HepG2 (cell line): ENCODE data around the gene STAMBPL1. TPM values are rescaled to one million over a fixed set of nuclear protein-coding genes. Genes with fewer than 3 reads are reported as not detected.

Experiments
- ATAC-seq: fragments of 200-7000 bp; cut with Tn5 transposase; 3 replicates; pipeline ENCODE4 v1.9.1; 2020; ENCODE audit warnings: mild to moderate bottlenecking, moderate library complexity
- BruUV-seq: library from RNA; stranded (reverse); fragments of 400-500 nt; replicated peaks from 2 replicates; lab custom pipeline; 2021; lab: Mats Ljungman, UMichigan
- CTCF ChIA-PET: fragments of 300-600 bp; formaldehyde crosslinking; extraction: SDS; loops from one replicate; lab custom pipeline; 2021; ENCODE audit warnings: low total read pairs, inconsistent platforms, low intra/inter-chr PET ratio; lab: Yijun Ruan, JAX
- POLR2A ChIA-PET: fragments of 350-600 bp; sonication (Branson Sonifier 250); formaldehyde crosslinking; loops from one replicate; lab custom pipeline; 2020; ENCODE audit warnings: antibody characterized with exemption, inconsistent platforms; lab: Yijun Ruan, JAX
- DNase-seq: peaks from one replicate; pipeline ENCODE4 v3.0.0-alpha.2; 2015; ENCODE audit warnings: low spot score
- FAIRE-seq: peaks from 3 replicates; lab custom pipeline; 2011; peaks lifted over from hg19 to GRCh38; lab: Jason Lieb, UNC
- H2AFZ ChIP-seq: one replicate; pipeline ENCODE4 v1.6.1; 2011; ENCODE audit warnings: low read length, inconsistent platforms
- H3K27ac ChIP-seq: fragments of 300-600 bp; 3 replicates; pipeline ENCODE4 v1.8.0; 2011; ENCODE audit warnings: mixed run types, mild to moderate bottlenecking, mixed read lengths, low read length, inconsistent platforms; ENCODE audit not compliant: insufficient read depth; ENCODE audit errors: extremely low read length
- H3K27me3 ChIP-seq, 2 experiments: fragments of 200-600 bp in 1 of 2; 2 replicates in 1 of 2; 3 replicates in 1 of 2; pipeline versions ENCODE4 v1.6.0 to v1.8.0; 2011; ENCODE audit warnings: low read length in 2 of 2, mild to moderate bottlenecking in 2 of 2, moderate library complexity in 2 of 2, inconsistent platforms in 1 of 2; ENCODE audit not compliant: insufficient read depth in 2 of 2, control insufficient read depth in 1 of 2
- H3K36me3 ChIP-seq, 2 experiments: fragments of 200-600 bp in 1 of 2; replicated peaks in 1 of 2; 2 replicates in 1 of 2; 3 replicates in 1 of 2; pipeline versions ENCODE4 v1.5.1 to v1.8.0; 2011; ENCODE audit warnings: low read length in 2 of 2, inconsistent platforms in 1 of 2; ENCODE audit not compliant: insufficient read depth in 2 of 2, control insufficient read depth in 1 of 2
- H3K4me1 ChIP-seq: 2 replicates; pipeline ENCODE4 v1.5.1; 2012; ENCODE audit warnings: low read length, inconsistent platforms; ENCODE audit not compliant: insufficient read depth
- H3K4me2 ChIP-seq: 2 replicates; pipeline ENCODE4 v1.6.0; 2011; ENCODE audit warnings: low read depth, low read length, inconsistent platforms
- H3K4me3 ChIP-seq, 3 experiments: fragments of 200-600 bp in 1 of 3; sonication (generic), shearing (Covaris generic) in 1 of 3; replicated peaks in 1 of 3; 2 replicates each; pipeline ENCODE4 v1.5.1; 2011 to 2016; ENCODE audit warnings: low read length in 3 of 3, inconsistent platforms in 2 of 3, low read depth in 2 of 3, mild to moderate bottlenecking in 2 of 3, control low read depth in 1 of 3, mixed read lengths in 1 of 3; ENCODE audit not compliant: insufficient read depth in 1 of 3
- H3K79me2 ChIP-seq: one replicate; pipeline ENCODE4 v1.6.1; 2011; ENCODE audit warnings: low read length, inconsistent platforms; ENCODE audit not compliant: insufficient read depth
- H3K9ac ChIP-seq: 2 replicates; pipeline ENCODE4 v1.6.0; 2011; ENCODE audit warnings: mild to moderate bottlenecking, low read depth, low read length, inconsistent platforms; ENCODE audit not compliant: insufficient read depth
- H3K9me3 ChIP-seq: 2 replicates; pipeline ENCODE4 v1.5.1; 2012; ENCODE audit warnings: mild to moderate bottlenecking, low read length
- H4K20me1 ChIP-seq: 2 replicates; pipeline ENCODE4 v1.6.0; 2011; ENCODE audit warnings: inconsistent platforms, mild to moderate bottlenecking, low read length, moderate library complexity; ENCODE audit not compliant: insufficient read depth
- CENPT ChIP-seq: sonication (generic); formaldehyde crosslinking; IDR thresholded peaks from 2 replicates; pipeline ENCODE4 v1.8.0; 2022; ENCODE audit warnings: low read depth, mild to moderate bottlenecking, moderate library complexity, missing genetic modification reagents
- CSRNP1 ChIP-seq: sonication (generic); formaldehyde crosslinking; IDR thresholded peaks from 2 replicates; pipeline ENCODE4 v1.8.1; 2023; ENCODE audit warnings: mild to moderate bottlenecking, missing genetic modification reagents
- EZH2 ChIP-seq: conservative IDR thresholded peaks from 2 replicates; pipeline ENCODE4 v1.6.1; 2012; ENCODE audit warnings: mild to moderate bottlenecking, low read depth, low read length, moderate library complexity
- MEIS2 ChIP-seq: sonication (generic); formaldehyde crosslinking; IDR thresholded peaks from 2 replicates; pipeline ENCODE4 v1.9.0; 2021; ENCODE audit warnings: mild to moderate bottlenecking, missing genetic modification reagents
- NFE2L2 ChIP-seq: fragments of 150-350 bp; IDR thresholded peaks from 2 replicates; pipeline ENCODE4 v1.6.1; 2014; ENCODE audit warnings: low read length
- PCBP2 ChIP-seq: fragments of 200-400 bp; formaldehyde crosslinking; optimal IDR thresholded peaks from 2 replicates; pipeline ENCODE3; 2018; ENCODE audit warnings: low read length, low read depth; ENCODE audit not compliant: poor library complexity, severe bottlenecking
- RFXANK ChIP-seq: IDR thresholded peaks from 2 replicates; pipeline ENCODE4 v1.6.1; 2016
- SALL1 ChIP-seq: sonication (generic); formaldehyde crosslinking; IDR thresholded peaks from 2 replicates; pipeline ENCODE4 v1.8.0; 2022; ENCODE audit warnings: mild to moderate bottlenecking, missing genetic modification reagents
- SMARCE1 ChIP-seq: fragments of 450-650 bp; IDR thresholded peaks from 2 replicates; pipeline ENCODE4 v1.6.1; 2017; ENCODE audit warnings: borderline replicate concordance
- ZNF12 ChIP-seq: sonication (generic); formaldehyde crosslinking; IDR thresholded peaks from 2 replicates; pipeline ENCODE4 v1.5.0; 2020; ENCODE audit warnings: missing genetic modification reagents
- ZNF224 ChIP-seq: sonication (generic); formaldehyde crosslinking; IDR thresholded peaks from 2 replicates; pipeline ENCODE4 v1.5.0; 2020; ENCODE audit warnings: mild to moderate bottlenecking, missing genetic modification reagents
- WGBS: methylation state at CpG from one replicate; pipeline ENCODE4 v1.1.6; 2017; ENCODE audit warnings: low lambda C conversion rate; 5-methylcytosine and 5-hydroxymethylcytosine counted together
- in situ Hi-C: cut with HindIII; loops from 2 replicates; pipeline ENCODE4 v1.10.0; 2017; ENCODE audit warnings: low pct_unique_long_range_greater_than_20kb; ENCODE audit not compliant: extremely low pct_ligation_motif_present
- intact Hi-C: fragments of 100-400 bp; cut with micrococcal nuclease; formaldehyde crosslinking; loops from one replicate; pipeline ENCODE4 v1.10.0; 2022; ENCODE audit not compliant: unreplicated experiment
- polyA plus RNA-seq, 8 experiments: library from polyadenylated mRNA; depleted of rRNA in 3 of 8; stranded (reverse) in 7 of 8; unstranded in 1 of 8; fragments of >200 nt; fragmentation: Illumina TruSeq in 4 of 8; extraction: Trizol in 4 of 8; gene quantifications; 2 replicates each; pipeline versions ENCODE4 v1.2.1 to v1.2.3, GENCODE V29; 2011 to 2016; ENCODE audit warnings: low read depth in 4 of 8, missing spikeins in 1 of 8, mixed read lengths in 1 of 8; ENCODE audit not compliant: insufficient read depth in 1 of 8
- total RNA-seq, 5 experiments: library from RNA; depleted of rRNA; stranded (reverse); fragments of >200 nt; fragmentation: Illumina TruSeq; extraction: Trizol; gene quantifications; 2 replicates each; pipeline ENCODE4 v1.2.3, GENCODE V29; 2016; ENCODE audit warnings: low read depth in 1 of 5
- TF ChIP-seq, protein P1 (sequence below): sonication (generic); formaldehyde crosslinking; IDR thresholded peaks from 2 replicates; pipeline ENCODE4 v1.8.0; 2022; ENCODE audit warnings: mild to moderate bottlenecking, missing genetic modification reagents; ENCODE audit not compliant: insufficient replicate concordance
- TF ChIP-seq, protein P2 (sequence below): fragments of 450-650 bp; IDR thresholded peaks from 2 replicates; pipeline ENCODE4 v1.6.1; 2016

The STAMBPL1 gene
- total and polyA plus RNA-seq, 2 of the 13 experiments (the other 11 are each of a cell fraction or from before 2014, with no cell fraction given) = 1.4 to 1.5 TPM

DNA sequence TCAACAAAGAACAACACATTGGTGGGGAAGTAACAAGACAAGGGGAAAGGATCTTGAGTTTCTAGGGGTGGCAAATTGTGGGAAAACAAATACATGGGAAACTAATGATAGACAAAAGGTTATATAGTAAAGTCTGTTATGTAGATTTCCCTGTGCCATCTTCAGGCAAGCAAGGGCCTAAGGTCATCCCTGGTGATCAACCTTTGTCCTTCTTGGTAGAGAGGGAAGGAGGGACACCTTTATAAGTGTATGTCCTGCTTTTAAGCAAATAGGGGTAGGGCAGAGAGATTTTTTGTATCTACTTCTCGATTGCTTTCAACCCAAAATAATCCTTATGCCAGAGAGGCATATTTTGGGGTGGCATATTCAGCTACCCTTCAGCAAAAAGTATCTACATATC is 84.3 kb downstream of the STAMBPL1 start:
- CTCF ChIA-PET = no interaction called here
- no peaks in the 10 kb centered on the region for H3K9me3 ChIP-seq
- no peak for DNase-seq
- POLR2A ChIA-PET = no interaction called here
- WGBS = 52% methylated on average over 1 of the region's 1 CpG
- TF ChIP-seq CSRNP1 (CRISPR knock-in tag) = no peak
- TF ChIP-seq PCBP2 = no peak
- TF ChIP-seq CENPT (CRISPR knock-in tag) = no peak
- TF ChIP-seq, all 625 proteins: peak for 0
- Histone ChIP-seq H3K27ac (no peak overlapping the region), H3K27me3 (no peaks in the 10 kb centered on the region), H4K20me1 (no peaks in the 10 kb centered on the region), H2AFZ (no peak overlapping the region), H3K4me1 (no peaks in the 10 kb centered on the region), H3K36me3 (no peaks in the 10 kb centered on the region), H3K4me2 (no peak overlapping the region), H3K4me3 (no peak overlapping the region), H3K79me2 (no peaks in the 10 kb centered on the region), H3K9ac (no peak overlapping the region)
- ATAC-seq = no peak
- no TSS peak for BruUV-seq
- in situ Hi-C loops = no loop called here
- FAIRE-seq = no peak
- intact Hi-C loops = no loop called here

- no peaks in the 10 kb centered on the region for H3K36me3 ChIP-seq
- no peak overlapping the region for H3K27ac ChIP-seq
- ChIA-PET CTCF (no interaction called here), POLR2A (no interaction called here)
- no peaks in the 10 kb centered on the region for H3K9me3 ChIP-seq
- BruUV-seq = no TSS peak
- H3K4me3 ChIP-seq = no peak overlapping the region
- no peak overlapping the region for H2AFZ ChIP-seq
- H3K4me1 ChIP-seq = no peaks in the 10 kb centered on the region
- ATAC-seq (no peak), FAIRE-seq (no peak), DNase-seq (no peak)
- H3K27me3 ChIP-seq = no peaks in the 10 kb centered on the region
- H3K4me2 ChIP-seq = no peak overlapping the region
- no peaks in the 10 kb centered on the region for H3K79me2 ChIP-seq
- in situ Hi-C loops (no loop called here), intact Hi-C loops (no loop called here)
- 88% methylated on average over 3 of the region's 3 CpGs for WGBS
- H4K20me1 ChIP-seq = no peaks in the 10 kb centered on the region
- no peak overlapping the region for H3K9ac ChIP-seq
- TF ChIP-seq MEIS2 (no peak), ZNF224 (CRISPR knock-in tag) (no peak), SALL1 (CRISPR knock-in tag) (no peak), EZH2 (no peak), SMARCE1 (no peak), NFE2L2 (no peak), RFXANK (CRISPR knock-in tag) (no peak), ZNF12 (CRISPR knock-in tag) (no peak)
- TF ChIP-seq, protein P1, sequence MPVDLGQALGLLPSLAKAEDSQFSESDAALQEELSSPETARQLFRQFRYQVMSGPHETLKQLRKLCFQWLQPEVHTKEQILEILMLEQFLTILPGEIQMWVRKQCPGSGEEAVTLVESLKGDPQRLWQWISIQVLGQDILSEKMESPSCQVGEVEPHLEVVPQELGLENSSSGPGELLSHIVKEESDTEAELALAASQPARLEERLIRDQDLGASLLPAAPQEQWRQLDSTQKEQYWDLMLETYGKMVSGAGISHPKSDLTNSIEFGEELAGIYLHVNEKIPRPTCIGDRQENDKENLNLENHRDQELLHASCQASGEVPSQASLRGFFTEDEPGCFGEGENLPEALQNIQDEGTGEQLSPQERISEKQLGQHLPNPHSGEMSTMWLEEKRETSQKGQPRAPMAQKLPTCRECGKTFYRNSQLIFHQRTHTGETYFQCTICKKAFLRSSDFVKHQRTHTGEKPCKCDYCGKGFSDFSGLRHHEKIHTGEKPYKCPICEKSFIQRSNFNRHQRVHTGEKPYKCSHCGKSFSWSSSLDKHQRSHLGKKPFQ (CRISPR knock-in tag) = no peak
- TF ChIP-seq, protein P2, sequence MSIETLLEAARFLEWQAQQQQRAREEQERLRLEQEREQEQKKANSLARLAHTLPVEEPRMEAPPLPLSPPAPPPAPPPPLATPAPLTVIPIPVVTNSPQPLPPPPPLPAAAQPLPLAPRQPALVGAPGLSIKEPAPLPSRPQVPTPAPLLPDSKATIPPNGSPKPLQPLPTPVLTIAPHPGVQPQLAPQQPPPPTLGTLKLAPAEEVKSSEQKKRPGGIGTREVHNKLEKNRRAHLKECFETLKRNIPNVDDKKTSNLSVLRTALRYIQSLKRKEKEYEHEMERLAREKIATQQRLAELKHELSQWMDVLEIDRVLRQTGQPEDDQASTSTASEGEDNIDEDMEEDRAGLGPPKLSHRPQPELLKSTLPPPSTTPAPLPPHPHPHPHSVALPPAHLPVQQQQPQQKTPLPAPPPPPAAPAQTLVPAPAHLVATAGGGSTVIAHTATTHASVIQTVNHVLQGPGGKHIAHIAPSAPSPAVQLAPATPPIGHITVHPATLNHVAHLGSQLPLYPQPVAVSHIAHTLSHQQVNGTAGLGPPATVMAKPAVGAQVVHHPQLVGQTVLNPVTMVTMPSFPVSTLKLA = no peak
These were observed 84.9 kb downstream of the STAMBPL1 start for GRCh38 chr10:88964869-88965415.
